Measurements from ENCODE around the gene DOCK2. TPM values are rescaled to one million over a fixed set of nuclear protein-coding genes. Genes with fewer than 3 reads are reported as not detected.

DOCK2 gene
- total and polyA plus RNA-seq, 7 donors, result 2.3 to 21.1 (median 12.5) TPM

- Histone ChIP-seq H3K4me3 (no peak overlapping the region), H3K27me3 (no peaks in the 10 kb centered on the region), H3K36me3 (no peaks in the 10 kb centered on the region), H3K27ac (no peak overlapping the region), H3K4me1 (no peaks in the 10 kb centered on the region), H3K9me3 (no peaks in the 10 kb centered on the region)
- no peak for DNase-seq
- WGBS, 2 donors, result 10 to 64% methylated on average over 2 of the region's 2 CpGs
- intact Hi-C loops (cut with DNase I), result no loop called here
- TF ChIP-seq POLR2AphosphoS5 (IDR thresholded peaks at IDR 0.05) (no peak), POLR2A (IDR thresholded peaks at IDR 0.05) (no peak), CTCF (IDR thresholded peaks at IDR 0.05) (no peak), EP300 (IDR thresholded peaks at IDR 0.05) (no peak)
These were observed 161.4 kb downstream of the DOCK2 start for GRCh38 chr5:169798438-169798837.

GRCh38 chr5:169798906-169799660 lies 162.0 kb downstream of the DOCK2 start:
- Histone ChIP-seq H3K27ac (no peak overlapping the region), H3K4me3 (no peak overlapping the region), H3K9me3 (no peaks in the 10 kb centered on the region), H3K36me3 (no peaks in the 10 kb centered on the region), H3K27me3 (no peaks in the 10 kb centered on the region), H3K4me1 (no peaks in the 10 kb centered on the region)
- WGBS, 2 donors, result 80 to 93% methylated on average over 4 of the region's 4 CpGs
- TF ChIP-seq POLR2A (IDR thresholded peaks at IDR 0.05), result no peak
- TF ChIP-seq EP300 (IDR thresholded peaks at IDR 0.05), result no peak
- no peak for TF ChIP-seq POLR2AphosphoS5 (IDR thresholded peaks at IDR 0.05)
- TF ChIP-seq CTCF (IDR thresholded peaks at IDR 0.05), result no peak
- intact Hi-C loops (cut with DNase I), result no loop called here
- no peak for DNase-seq

GRCh38 chr5:169801324-169801777 lies 164.3 kb downstream of the DOCK2 start:
- Histone ChIP-seq H3K36me3 (no peaks in the 10 kb centered on the region), H3K27ac (no peak overlapping the region), H3K27me3 (no peaks in the 10 kb centered on the region), H3K9me3 (no peaks in the 10 kb centered on the region), H3K4me3 (no peak overlapping the region), H3K4me1 (no peaks in the 10 kb centered on the region)
- no peak for DNase-seq
- intact Hi-C loops (cut with DNase I), result no loop called here
- peak in 1 of 4 donors; percentile 5 for TF ChIP-seq POLR2AphosphoS5 (IDR thresholded peaks at IDR 0.05)
- TF ChIP-seq EP300 (IDR thresholded peaks at IDR 0.05), result no peak
- 53 to 68% methylated on average over 6 of the region's 6 CpGs for WGBS, 2 donors

GRCh38 chr5:169801781-169802180 lies 164.7 kb downstream of the DOCK2 start:
- Histone ChIP-seq H3K4me1 (no peaks in the 10 kb centered on the region), H3K9me3 (no peaks in the 10 kb centered on the region), H3K4me3 (no peak overlapping the region), H3K36me3 (no peaks in the 10 kb centered on the region), H3K27me3 (no peaks in the 10 kb centered on the region), H3K27ac (no peak overlapping the region)
- no peak for TF ChIP-seq CTCF (IDR thresholded peaks at IDR 0.05)
- no peak for TF ChIP-seq EP300 (IDR thresholded peaks at IDR 0.05)
- TF ChIP-seq POLR2A (IDR thresholded peaks at IDR 0.05), result no peak
- no peak for TF ChIP-seq POLR2AphosphoS5 (IDR thresholded peaks at IDR 0.05)
- no peak for DNase-seq
- intact Hi-C loops (cut with DNase I), result no loop called here
- 85 to 92% methylated on average over 2 of the region's 2 CpGs for whole genome bisulfite sequencing, 2 donors

- Histone ChIP-seq H3K4me1 (no peaks in the 10 kb centered on the region), H3K4me3 (no peak overlapping the region), H3K9me3 (no peaks in the 10 kb centered on the region), H3K27ac (peak overlapping the region in 2 of 4 donors; percentile 28 to 35), H3K36me3 (no peaks in the 10 kb centered on the region), H3K27me3 (no peaks in the 10 kb centered on the region)
- 48 to 65% methylated on average over 10 of the region's 10 CpGs for WGBS, 2 donors
- intact Hi-C loops (cut with DNase I), result no loop called here
- TF ChIP-seq EP300 (IDR thresholded peaks at IDR 0.05) (peak in 1 of 4 donors; percentile 6), POLR2A (IDR thresholded peaks at IDR 0.05) (no peak), CTCF (IDR thresholded peaks at IDR 0.05) (no peak), POLR2AphosphoS5 (IDR thresholded peaks at IDR 0.05) (peak; percentile 69 to 80 (median 74))
- peak; percentile 84 for DNase-seq
These were observed 166.3 kb downstream of the DOCK2 start for GRCh38 chr5:169803077-169803981.
